Sciatic nerve (tissue), 2 donors: ENCODE measurements around the gene SCAMP2. TPM values are rescaled to one million over a fixed set of nuclear protein-coding genes. Genes with fewer than 3 reads are reported as not detected.
"Not testable (repeated sequence)": the region's sequence is repeated elsewhere in the genome, so short reads cannot be mapped to it uniquely, and the experiment has no call there.

Experiments
- ATAC-seq: fragments of 200-7000 bp; cut with Tn5 transposase; one replicate; pipeline ENCODE4 v1.9.1; 2020; ENCODE audit warnings: mild to moderate bottlenecking, moderate library complexity
- DNase-seq: peaks from one replicate; pipeline ENCODE4 v3.0.0-alpha.2; 2020; ENCODE audit warnings: low spot score
- intact Hi-C: fragments of 100-400 bp; cut with DNase I; formaldehyde crosslinking; loops from one replicate; pipeline ENCODE4 v1.14.2; 2022
- total RNA-seq: library from RNA; stranded (reverse); fragmentation: NEBNext Ultra II Directional; extraction: Animal tissue kit (Norgen Biotek cat#: 25700); gene quantifications from one replicate; pipeline ENCODE4 v1.2.1, GENCODE V29; 2021
- donor health status: DM: no; HTN: no; CAD: no.
- donor health status: DM: no; HTN: no; CAD: no.

The SCAMP2 gene
- total RNA-seq, 1 donor from 2014 or later, result 68.2 TPM

DNA sequence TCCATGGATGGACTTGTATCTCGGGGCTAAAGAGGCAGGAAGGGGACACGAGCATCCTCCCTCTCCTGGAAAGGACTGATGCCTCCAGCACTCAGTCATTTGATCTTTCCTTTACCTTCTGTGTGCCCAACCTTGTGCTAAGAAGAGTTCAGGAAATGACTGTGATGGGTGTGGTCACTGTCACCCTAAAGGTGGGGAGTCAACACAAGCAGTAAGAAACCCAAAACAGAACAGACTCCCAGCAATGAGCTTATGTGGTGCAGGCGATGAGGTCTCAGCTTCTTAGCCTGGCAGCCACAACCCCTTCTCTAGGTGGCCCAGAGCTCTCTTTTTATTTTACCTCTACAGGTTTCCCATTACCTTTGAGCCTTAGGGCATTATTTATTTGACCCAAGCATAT is 20.5 kb upstream of the SCAMP2 start:
- ATAC-seq, result no peak
- intact Hi-C loops, result loop anchor here (10.0 kb wide), 1 partner anchor 59 kb away; no protein-coding TSS in a partner anchor
- DNase-seq, result no peak

DNA sequence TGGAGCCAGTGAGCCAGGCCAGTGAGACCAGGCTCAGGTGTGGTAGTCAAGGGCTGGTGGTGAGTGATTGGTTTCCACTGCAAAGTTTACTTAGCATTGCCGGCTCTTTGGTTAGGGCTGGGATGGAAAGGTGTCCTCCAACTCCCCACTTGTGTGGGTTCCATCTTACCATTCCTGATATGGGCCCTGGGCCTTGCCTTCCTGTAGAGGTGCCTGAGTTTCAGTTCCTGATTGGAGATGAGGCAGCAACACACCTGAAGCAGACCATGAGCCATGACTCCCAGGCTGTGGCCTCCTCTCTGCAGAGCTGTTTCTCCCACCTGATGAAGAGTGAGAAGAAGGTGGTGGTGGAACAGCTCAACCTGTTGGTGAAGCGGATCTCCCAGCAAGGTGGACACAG is 19.8 kb upstream of the SCAMP2 start:
- intact Hi-C loops, result loop anchor here (10.0 kb wide), 1 partner anchor 58 kb away; no protein-coding TSS in a partner anchor
- no peak for DNase-seq
- no peak for ATAC-seq

DNA sequence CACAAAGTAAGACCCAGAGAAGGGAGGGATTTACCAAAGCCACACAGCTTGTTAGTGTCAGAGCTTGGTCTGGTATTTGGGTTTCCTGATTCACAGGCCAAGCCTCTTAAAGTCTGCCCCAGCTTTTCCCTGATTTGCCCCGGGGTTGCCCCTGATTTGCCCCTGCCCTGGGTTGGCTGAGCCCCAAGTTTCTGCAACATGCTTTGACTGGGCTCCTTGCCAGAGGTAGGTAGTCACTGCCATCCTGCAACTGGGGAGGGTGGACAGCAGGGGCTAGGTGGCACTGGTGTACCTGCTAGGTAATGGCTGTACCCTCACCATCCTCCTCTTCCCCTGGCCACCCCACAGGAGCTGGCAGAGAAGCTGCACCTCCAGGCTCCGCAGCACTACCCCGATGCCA is 19.1 kb upstream of the SCAMP2 start:
- ATAC-seq, result no peak
- no peak for DNase-seq
- intact Hi-C loops, result loop anchor here (10.0 kb wide), 1 partner anchor 58 kb away; no protein-coding TSS in a partner anchor

- ATAC-seq, result no peak
- DNase-seq, result no peak
- intact Hi-C loops, result loop anchor here (10.0 kb wide), 1 partner anchor 57 kb away; no protein-coding TSS in a partner anchor
Observed at GRCh38 chr15:74891469-74891868, 18.3 kb upstream of the SCAMP2 start.

GRCh38 chr15:74890665-74890960 is 17.4 kb upstream of the SCAMP2 start:
- ATAC-seq, result no peak
- intact Hi-C loops, result loop anchor here (10.0 kb wide), 1 partner anchor 56 kb away; no protein-coding TSS in a partner anchor
- no peak for DNase-seq

DNA sequence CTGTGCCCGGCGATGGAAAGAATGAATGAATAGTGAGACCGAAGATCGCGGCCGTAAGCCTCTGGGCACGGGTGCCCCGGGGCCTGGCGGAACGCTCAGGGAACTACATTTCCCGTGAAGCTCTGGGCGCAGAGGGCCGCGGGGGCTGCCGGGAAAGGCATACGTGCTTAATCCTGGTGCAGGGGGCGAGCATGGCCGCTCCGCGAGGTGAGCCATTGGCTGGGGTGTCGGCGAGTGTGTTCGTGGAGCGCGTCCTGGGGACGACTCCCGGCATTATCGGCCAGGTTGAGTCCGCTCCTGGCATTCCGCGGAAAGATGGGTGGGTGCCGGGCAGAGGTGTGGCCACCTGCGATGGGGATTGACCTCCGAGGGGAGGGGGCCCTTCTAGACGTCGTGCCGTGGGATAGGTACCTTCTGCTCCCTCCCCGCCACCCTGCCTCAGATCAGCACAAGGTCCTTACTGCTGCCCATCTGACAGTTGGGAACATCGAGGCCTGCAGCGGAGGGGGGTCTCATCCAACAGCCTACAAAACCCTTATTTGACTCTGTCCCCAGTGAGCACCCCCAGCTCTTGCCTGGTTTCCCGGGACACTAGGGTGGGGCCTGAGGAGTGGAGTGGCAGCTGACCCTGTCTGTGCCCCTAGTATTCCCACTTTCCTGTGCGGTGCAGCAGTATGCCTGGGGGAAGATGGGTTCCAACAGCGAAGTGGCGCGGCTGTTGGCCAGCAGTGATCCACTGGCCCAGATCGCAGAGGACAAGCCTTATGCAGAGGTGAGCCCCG is 16.9 kb upstream of the SCAMP2 start, which contains the start of gene MPI:
TSS of gene MPI (plus strand) at position 160 of the 782 bp plus-strand sequence. CDS start at position 192, 32 bp downstream.
- DNase-seq (peak; percentile 90), ATAC-seq (peak; percentile 98)
- intact Hi-C loops, result loop anchor here (10.0 kb wide), 1 partner anchor 55 kb away; no protein-coding TSS in a partner anchor

DNA sequence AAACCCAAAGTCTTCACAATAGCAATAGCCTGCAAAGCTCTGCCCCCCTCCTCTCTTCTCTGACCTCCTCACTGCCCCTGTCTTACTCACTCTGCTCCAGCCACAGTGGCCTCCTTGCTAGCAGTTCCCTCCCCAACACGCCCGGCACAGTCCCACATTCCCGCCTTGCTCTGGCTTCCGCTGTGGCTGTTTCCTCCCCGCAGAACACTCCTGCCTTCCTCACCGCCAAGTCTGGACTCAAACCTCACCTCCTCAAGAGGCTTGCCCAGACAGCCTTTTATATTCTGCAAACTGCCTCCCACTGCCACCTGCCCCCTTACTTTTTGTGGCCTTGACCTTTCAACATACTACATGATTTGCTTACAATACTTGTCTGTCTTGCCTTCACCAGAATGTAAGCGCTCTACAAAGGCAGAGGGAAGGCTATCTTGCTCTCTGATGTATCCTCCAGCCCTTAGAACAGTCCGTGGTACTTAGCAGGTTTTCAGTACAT is 16.3 kb upstream of the SCAMP2 start:
- intact Hi-C loops, result no loop called here

GRCh38 chr15:74888716-74889115 is 15.6 kb upstream of the SCAMP2 start:
- DNase-seq, result no peak
- intact Hi-C loops, result no loop called here
- no peak for ATAC-seq

More for the DNA sequence above, 16.3 kb upstream of the SCAMP2 start:
- ATAC-seq (peak; percentile 78), DNase-seq (peak; percentile 69)

DNA sequence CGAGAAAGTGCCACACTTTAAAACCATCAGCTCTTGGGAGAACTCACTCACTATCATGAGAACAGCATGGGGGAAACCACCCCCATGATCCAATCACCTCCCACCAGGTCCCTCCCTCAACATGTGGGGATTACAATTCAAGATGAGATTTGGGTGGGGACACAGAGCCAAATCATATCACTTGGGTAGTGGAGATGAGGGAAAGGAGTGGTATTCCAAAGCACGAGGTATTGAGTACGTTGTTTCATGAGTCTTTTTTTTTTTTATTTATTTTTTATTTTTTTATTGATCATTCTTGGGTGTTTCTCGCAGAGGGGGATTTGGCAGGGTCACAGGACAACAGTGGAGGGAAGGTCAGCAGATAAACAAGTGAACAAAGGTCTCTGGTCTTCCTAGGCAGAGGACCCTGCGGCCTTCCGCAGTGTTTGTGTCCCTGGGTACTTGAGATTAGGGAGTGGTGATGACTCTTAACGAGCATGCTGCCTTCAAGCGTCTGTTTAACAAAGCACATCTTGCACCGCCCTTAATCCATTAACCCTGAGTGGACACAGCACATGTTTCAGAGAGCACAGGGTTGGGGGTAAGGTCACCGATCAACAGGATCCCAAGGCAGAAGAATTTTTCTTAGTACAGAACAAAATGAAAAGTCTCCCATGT is 14.5 kb upstream of the SCAMP2 start:
- DNase-seq, intact Hi-C loops, ATAC-seq: not testable (repeated sequence)

- intact Hi-C loops, result no loop called here
- ATAC-seq (no peak), DNase-seq (no peak)
Observed at GRCh38 chr15:74885461-74885860, 12.3 kb upstream of the SCAMP2 start.

GRCh38 chr15:74884428-74885223 is 11.5 kb upstream of the SCAMP2 start:
- DNase-seq (no peak), ATAC-seq (no peak)
- intact Hi-C loops, result no loop called here

DNA sequence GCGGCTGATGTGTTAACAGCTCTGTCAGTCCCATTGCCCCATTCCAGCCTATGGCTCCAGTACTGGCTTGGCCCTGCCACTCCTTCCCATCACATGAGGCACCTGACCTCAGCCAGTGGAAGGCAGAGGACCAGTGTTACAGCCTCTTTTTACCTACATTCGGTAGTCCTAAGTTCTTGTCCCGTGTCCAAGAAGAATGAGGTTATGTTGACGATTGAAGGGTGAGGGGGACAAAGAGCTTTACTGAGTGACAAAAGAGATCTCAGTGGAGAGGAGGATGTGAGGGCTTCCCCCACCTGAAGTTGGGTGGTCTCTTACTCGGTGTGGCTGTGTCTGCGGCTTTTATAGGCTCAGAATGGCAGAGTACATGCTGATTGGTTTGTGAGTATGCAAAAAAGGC is 9.4 kb upstream of the SCAMP2 start:
- DNase-seq (no peak), ATAC-seq (no peak)
- intact Hi-C loops, result no loop called here

DNA sequence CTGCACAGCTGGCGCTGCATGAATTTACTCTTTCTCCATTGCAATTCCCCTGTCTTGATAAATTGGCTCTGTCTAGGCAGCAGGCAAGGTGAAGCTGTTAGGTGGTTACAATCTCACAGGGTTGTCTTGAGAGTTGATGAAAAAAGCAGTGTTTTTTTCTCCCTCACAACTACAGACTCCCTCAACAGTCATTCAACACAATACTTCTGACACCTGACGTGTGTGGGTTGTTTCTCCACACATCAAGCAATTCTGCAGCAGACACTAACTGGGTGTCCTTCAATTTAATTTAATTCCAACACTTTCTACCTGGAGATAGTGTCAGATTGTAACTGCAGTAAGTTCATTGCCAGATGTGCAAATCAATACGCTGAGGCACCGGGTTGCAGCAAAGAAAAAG is 5.1 kb upstream of the SCAMP2 start:
- intact Hi-C loops, result no loop called here
- ATAC-seq (no peak), DNase-seq (no peak)

DNA sequence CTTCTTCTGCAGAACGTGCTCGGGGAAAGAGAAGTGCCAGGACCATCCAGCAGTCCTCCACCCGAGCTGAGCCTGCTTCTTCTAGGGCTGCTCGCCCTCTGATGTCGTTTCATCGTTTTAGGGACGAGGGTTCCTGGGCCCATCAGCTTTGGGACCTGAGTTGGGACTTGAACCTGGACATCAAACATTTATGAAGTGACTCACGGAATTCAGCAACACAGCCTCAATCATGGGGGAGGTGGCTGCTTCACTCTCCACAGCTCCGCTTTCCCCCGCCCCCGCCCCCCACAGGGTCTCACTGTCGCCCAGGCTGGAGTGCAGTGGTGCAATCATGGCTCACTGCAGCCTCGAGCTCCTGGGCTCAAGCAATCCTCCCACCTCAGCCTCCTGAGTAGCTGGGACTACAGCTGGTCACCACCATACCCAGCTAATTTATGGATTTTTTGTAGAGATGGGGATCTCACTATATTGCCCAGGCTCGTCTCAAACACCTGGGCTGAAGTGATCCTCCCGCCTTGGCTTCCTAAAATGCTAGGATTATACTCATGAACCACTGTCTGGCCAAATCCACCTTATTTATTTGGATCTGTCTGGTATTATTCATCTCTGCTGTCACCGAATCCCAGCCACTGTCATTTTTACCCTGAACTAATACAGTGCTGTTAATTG is 725 bp upstream of the SCAMP2 start:
- intact Hi-C loops, result no loop called here
- DNase-seq (peak; percentile 60), ATAC-seq (peak; percentile 29)

- intact Hi-C loops, result no loop called here
- DNase-seq (no peak), ATAC-seq (no peak)
Observed at GRCh38 chr15:74872702-74873035, 496 bp downstream of the SCAMP2 start.

DNA sequence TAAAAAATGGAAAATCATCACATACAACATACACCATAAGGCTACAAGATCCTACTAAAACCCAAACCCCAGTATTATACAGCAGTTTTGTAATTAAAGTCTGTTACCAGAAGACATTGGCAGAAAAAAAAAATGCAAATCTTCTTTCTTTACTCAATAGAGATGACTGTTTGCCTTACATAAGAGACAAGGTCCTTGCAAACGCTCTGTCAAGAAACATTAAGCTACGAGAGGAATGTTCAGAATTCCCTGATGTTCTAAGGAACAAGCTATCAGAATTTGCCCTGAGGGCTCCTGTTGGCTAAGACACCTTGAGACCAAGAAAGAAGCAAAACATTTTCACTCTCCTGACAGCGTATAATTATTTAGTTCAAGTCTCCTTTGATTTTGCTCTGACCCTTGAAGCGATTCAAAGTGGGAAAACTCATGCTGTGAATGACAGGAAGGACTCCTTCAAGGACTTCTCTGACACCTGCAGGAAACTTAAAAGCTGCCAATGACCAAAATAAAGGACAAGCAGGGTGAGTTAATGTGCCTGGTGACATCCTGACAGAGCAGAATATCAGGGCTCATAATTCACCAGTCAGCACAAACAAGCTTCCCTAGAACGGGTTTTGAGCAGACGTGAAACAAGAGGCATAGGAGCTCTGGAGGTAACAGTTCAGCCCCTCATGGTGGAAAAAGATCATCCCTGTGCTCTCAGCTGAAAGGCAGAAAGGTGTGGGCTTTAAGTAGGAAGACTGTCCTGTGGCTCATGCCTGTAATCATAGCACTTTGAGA is 2.5 kb downstream of the SCAMP2 start:
- intact Hi-C loops, result no loop called here
- ATAC-seq (no peak), DNase-seq (no peak)

DNA sequence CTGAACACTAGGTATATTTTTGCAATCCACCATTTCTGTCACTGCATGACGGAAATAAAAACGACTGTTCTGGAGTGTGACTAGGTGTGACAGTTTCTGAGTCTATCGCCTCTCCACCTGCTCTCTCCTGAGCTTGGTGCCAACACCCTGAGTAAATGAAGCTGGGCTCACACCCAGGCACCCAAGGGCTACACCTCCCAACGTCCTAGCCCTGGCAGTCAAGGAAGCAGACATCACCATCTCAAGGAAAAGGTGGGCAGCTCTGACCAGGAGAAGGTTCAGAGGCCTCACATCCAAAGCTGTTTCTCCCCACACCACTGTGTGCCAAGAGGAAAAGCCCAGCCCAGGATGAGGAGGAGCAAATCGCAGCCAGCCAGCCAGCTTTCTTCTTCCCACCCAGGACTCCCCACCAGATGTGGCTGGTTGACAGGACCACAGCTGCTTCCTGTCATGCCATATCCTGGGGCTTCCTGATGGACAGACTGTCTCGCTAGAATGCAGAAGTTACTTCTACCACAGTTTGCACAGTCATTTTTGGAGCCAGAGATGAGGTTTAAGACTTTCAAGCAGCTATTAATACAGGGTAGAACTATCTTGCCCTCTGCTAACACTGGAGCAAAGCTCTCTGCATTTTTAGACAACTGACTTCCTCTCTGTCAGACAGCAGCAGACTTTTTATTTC is 3.3 kb downstream of the SCAMP2 start:
- ATAC-seq, result peak; percentile 38
- peak; percentile 70 for DNase-seq
- intact Hi-C loops, result no loop called here

- ATAC-seq, result no peak
Observed at GRCh38 chr15:74869372-74869725, 3.8 kb downstream of the SCAMP2 start.

More at GRCh38 chr15:74869372-74869725, 3.8 kb downstream of the SCAMP2 start:
- DNase-seq, result no peak
- intact Hi-C loops, result no loop called here
